ENCODE measurements around the gene MMRN1.

MMRN1 gene

GRCh38 chr4:89914609-89915550 is 20.2 kb downstream of the MMRN1 start:
- peak; percentile 4 for DNase-seq

GRCh38 chr4:89915937-89916336 is 21.3 kb downstream of the MMRN1 start:
- peak; percentile 28 for DNase-seq

DNA sequence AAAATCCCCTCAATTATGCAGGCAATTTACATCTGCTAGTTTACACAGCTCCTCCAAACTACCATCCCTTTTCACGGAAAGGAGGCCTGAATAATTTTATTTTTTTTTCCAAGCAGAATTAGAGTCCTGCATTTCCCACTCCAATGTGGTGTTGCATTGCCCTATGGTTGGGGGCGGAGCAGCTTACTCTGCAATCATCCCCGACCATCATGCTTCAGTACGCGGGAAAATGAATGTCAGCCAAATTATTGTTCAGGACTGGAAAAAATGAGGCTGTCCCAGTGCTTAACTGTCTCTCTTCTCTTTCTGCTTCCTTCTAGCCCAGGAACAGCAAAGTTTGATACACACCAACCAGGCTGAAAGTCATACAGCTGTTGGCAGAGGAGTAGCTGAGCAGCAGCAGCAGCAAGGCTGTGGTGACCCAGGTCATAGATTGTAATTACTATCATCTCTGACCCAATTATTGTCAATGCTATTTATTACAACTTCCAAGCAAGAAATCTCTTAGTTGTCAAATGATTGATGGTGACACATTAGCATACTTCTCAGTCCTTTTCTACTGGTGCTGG is 28.3 kb downstream of the MMRN1 start:
- no peak for DNase-seq

- DNase-seq = no peak
These were observed 34.2 kb downstream of the MMRN1 start for GRCh38 chr4:89928838-89929237.

DNA sequence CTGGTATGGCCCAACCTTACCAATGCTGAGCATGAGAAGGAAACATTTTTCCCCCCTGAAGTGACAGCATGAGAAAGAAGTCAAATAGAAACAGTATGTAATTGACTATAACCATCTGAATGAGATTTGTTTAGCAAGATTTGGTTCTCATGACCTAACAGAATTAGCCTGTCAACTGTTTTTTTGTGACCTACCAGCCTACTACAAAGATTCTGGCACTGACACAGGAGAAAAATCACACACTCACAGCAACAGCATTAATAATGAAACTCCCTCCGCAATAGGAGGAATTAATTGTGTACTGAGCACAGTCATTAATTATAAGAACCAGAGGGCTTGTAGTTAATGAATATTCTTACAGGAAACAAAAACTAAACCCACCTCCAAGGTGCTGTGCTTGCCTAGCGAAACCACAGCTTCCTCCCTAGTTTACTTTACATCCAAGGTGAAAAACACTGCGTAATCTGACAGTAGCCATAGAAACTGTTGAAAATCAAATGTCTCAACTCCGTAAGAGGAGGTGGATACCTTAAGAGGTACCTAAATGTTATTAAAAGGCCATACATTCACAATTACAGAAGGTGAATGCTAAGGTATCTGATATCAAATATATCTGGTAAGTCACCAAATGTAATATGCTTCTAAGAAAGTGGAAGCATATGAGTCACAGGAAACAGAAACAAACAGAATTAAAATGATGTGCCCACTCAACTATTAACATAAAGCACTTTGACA is 34.9 kb downstream of the MMRN1 start:
- DNase-seq = no peak

DNA sequence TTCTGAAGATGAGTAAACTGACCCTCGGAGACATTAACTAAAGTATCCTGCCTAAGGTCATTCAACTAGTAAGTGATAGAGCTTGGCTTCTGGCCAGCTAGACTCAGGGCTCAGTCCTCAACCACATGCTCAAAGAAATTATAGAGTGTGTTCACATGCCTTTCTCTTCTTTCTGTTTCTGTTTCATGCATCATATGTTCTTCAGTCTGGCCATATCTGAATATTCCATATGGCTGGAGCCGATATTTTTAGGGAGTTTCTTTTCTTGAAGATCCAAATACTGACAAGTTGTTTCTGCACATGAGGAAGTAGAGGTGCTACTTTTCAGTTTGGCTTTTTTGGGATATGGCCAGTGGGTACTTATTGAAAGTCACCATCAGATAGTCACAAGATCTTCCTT is 44.9 kb downstream of the MMRN1 start:
- peak; percentile 27 for DNase-seq

DNA sequence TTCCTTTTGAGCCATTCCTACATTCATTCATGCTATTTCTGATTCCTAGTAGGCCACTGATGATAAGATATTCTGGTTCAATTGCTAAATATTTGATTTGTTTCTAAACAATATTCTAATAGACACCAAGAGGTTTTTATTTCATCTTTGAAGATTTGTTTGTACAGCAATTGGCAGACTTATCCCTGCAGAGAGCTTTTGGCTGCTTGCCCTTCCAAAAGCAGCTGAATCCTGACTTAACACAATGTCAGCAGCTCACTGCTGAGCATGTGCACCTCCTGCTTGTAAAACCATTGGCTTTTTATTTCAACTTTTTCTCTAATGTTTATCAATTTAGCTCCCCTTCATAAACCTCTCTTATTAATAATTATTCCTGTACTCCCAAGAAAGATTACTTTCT is 45.3 kb downstream of the MMRN1 start:
- peak; percentile 63 for DNase-seq

- DNase-seq = no peak
These were observed 48.2 kb downstream of the MMRN1 start for GRCh38 chr4:89942811-89943210.

- no peak for DNase-seq
These were observed 55.2 kb downstream of the MMRN1 start for GRCh38 chr4:89949782-89950387.

- DNase-seq = no peak
These were observed 57.8 kb downstream of the MMRN1 start for GRCh38 chr4:89952458-89952857.

- no peak for DNase-seq
These were observed 60.4 kb downstream of the MMRN1 start for GRCh38 chr4:89954906-89955695.

DNA sequence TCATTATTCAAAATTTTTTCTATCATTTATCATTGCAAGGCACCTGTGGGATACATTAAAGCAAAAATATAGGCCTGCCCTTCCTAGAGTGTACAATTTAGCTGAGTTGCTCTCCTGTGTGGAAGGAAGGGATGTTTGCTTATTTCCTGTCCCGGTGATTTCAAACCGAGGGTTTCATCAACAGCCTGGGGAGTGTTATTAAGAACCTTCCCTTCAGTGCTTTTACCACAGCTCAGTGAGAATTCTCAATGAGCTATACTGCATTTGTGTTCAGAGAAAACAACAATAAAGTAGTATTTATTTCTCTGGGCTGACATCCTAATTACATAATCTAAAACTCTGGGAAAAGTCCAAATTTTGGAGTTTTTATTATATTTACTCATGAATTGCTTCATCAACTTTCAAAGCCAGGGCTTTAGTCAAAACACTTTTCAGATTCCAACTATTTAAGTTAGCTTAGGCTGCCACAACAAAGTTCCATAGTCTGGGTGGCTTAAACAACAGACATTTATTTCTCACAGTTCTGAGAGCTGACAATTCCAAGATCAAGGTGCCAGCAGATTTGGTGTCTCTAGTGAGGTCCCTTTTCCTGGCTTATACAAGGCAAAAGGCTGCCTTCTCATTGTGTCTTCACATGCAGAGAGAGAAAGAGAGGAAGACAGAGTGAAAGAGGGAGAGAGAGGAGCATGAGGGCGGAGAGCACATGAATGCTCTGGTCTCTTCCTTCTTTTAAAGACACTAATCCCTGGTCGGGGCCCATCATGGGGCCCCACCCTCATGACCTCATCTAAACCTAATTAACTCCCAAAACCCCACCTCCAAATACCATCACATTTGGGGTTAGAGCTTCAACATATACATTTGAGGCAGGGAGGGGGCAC is 62.6 kb downstream of the MMRN1 start:
- DNase-seq = no peak

GRCh38 chr4:89981789-89982334 is 87.2 kb downstream of the MMRN1 start:
- DNase-seq = no peak

GRCh38 chr4:89988268-89988667 is 93.6 kb downstream of the MMRN1 start:
- no peak for DNase-seq

GRCh38 chr4:89992744-89993143 is 98.1 kb downstream of the MMRN1 start:
- DNase-seq = no peak

GRCh38 chr4:89994176-89994873 is 99.7 kb downstream of the MMRN1 start:
- DNase-seq = no peak

DNA sequence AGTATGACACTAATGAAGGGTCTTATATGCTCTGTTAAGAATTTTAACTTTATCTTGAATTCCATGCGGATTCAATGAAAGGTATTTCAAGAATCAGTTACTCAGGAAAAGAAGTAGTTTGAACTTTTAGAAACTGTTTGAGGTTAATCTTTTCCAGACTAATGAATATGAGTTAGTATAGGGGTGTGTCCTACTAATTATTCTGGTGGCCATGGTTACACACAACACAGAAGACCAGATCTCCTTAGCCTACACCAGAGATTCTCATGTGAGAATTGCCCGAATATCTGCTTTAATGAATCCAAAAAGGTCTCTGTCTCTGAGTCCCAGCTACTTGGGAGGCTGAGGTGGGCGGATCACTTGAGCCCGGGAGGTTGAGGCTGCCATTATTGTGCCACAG is 100.4 kb downstream of the MMRN1 start:
- DNase-seq = no peak

- DNase-seq = no peak
These were observed 101.2 kb downstream of the MMRN1 start for GRCh38 chr4:89995814-89996213.

- DNase-seq = no peak
These were observed 102.6 kb downstream of the MMRN1 start for GRCh38 chr4:89997171-89997704.

- no peak for DNase-seq
These were observed 103.9 kb downstream of the MMRN1 start for GRCh38 chr4:89998469-89999011.

All from NCI-H345 (cell line).